ENCODE data around the gene BRIP1.

BRIP1 gene

GRCh38 chr17:61662741-61663140 lies 200.6 kb downstream of the BRIP1 start:
- no peak for DNase-seq (ENCODE audit: low read depth in 2 of 2)

- DNase-seq (ENCODE audit: low read depth in 2 of 2): no peak
Measured at GRCh38 chr17:61662186-61662585, 201.1 kb downstream of the BRIP1 start.

- no peak for DNase-seq (ENCODE audit: low read depth in 2 of 2)
Measured at GRCh38 chr17:61660746-61661485, 202.4 kb downstream of the BRIP1 start.

- DNase-seq (ENCODE audit: low read depth in 2 of 2): no peak
Measured at GRCh38 chr17:61659437-61659836, 203.9 kb downstream of the BRIP1 start.

GRCh38 chr17:61658183-61658582 lies 205.1 kb downstream of the BRIP1 start:
- no peak for DNase-seq (ENCODE audit: low read depth in 2 of 2)

GRCh38 chr17:61657338-61657737 lies 206.0 kb downstream of the BRIP1 start:
- no peak for DNase-seq (ENCODE audit: low read depth in 2 of 2)

GRCh38 chr17:61656721-61657217 lies 206.6 kb downstream of the BRIP1 start:
- no peak for DNase-seq (ENCODE audit: low read depth in 2 of 2)

- no peak for DNase-seq (ENCODE audit: low read depth in 2 of 2)
Measured at GRCh38 chr17:61650749-61651148, 212.6 kb downstream of the BRIP1 start.

GRCh38 chr17:61648587-61648986 lies 214.7 kb downstream of the BRIP1 start:
- DNase-seq (ENCODE audit: low read depth in 2 of 2): no peak

GRCh38 chr17:61647047-61647446 lies 216.3 kb downstream of the BRIP1 start:
- no peak for DNase-seq (ENCODE audit: low read depth in 2 of 2)

- no peak for DNase-seq (ENCODE audit: low read depth in 2 of 2)
Measured at GRCh38 chr17:61646482-61646881, 216.8 kb downstream of the BRIP1 start.

- DNase-seq (ENCODE audit: low read depth in 2 of 2): no peak
Measured at GRCh38 chr17:61645920-61646319, 217.4 kb downstream of the BRIP1 start.

- DNase-seq (ENCODE audit: low read depth in 2 of 2): no peak
Measured at GRCh38 chr17:61644800-61645774, 218.2 kb downstream of the BRIP1 start.

- DNase-seq (ENCODE audit: low read depth in 2 of 2): no peak
Measured at GRCh38 chr17:61642768-61643167, 220.6 kb downstream of the BRIP1 start.

GRCh38 chr17:61641715-61642114 lies 221.6 kb downstream of the BRIP1 start:
- DNase-seq (ENCODE audit: low read depth in 2 of 2): no peak

GRCh38 chr17:61641084-61641483 lies 222.2 kb downstream of the BRIP1 start:
- no peak for DNase-seq (ENCODE audit: low read depth in 2 of 2)

- no peak for DNase-seq (ENCODE audit: low read depth in 2 of 2)
Measured at GRCh38 chr17:61639818-61640217, 223.5 kb downstream of the BRIP1 start.

GRCh38 chr17:61638087-61638486 lies 225.2 kb downstream of the BRIP1 start:
- DNase-seq (ENCODE audit: low read depth in 2 of 2): no peak

- DNase-seq (ENCODE audit: low read depth in 2 of 2): peak; percentile 4 to 34
Measured at GRCh38 chr17:61635913-61636432, 227.4 kb downstream of the BRIP1 start.

- DNase-seq (ENCODE audit: low read depth in 2 of 2): no peak
Measured at GRCh38 chr17:61634942-61635538, 228.3 kb downstream of the BRIP1 start.

GRCh38 chr17:61634011-61634539 lies 229.3 kb downstream of the BRIP1 start:
- no peak for DNase-seq (ENCODE audit: low read depth in 2 of 2)

- DNase-seq (ENCODE audit: low read depth in 2 of 2): no peak
Measured at GRCh38 chr17:61632826-61633225, 230.5 kb downstream of the BRIP1 start.
